Left ventricle myocardium inferior (tissue), 1 donor: ENCODE results near the gene TBR1. TPM values are rescaled to one million over a fixed set of nuclear protein-coding genes. Genes with fewer than 3 reads are reported as not detected.

Experiments
- DNase-seq: peaks from one replicate; pipeline ENCODE4 v3.0.0-alpha.2; 2020
- H3K27ac ChIP-seq: fragments of 200-600 bp; replicated peaks from 2 replicates; pipeline ENCODE4 v1.8.0; 2021
- H3K27me3 ChIP-seq: fragments of 200-600 bp; 2 replicates; pipeline ENCODE4 v1.8.0; 2021; ENCODE audit warnings: low read depth
- H3K36me3 ChIP-seq: fragments of 200-600 bp; 2 replicates; pipeline ENCODE4 v1.8.0; 2021
- H3K4me1 ChIP-seq: fragments of 200-600 bp; 2 replicates; pipeline ENCODE4 v1.8.0; 2021
- H3K4me3 ChIP-seq: fragments of 200-600 bp; 2 replicates; pipeline ENCODE4 v1.8.0; 2021; ENCODE audit warnings: mild to moderate bottlenecking, moderate library complexity
- H3K9me3 ChIP-seq: fragments of 200-600 bp; replicated peaks from 2 replicates; pipeline ENCODE4 v1.8.0; 2021
- intact Hi-C: fragments of 100-400 bp; cut with micrococcal nuclease; formaldehyde crosslinking; loops from one replicate; pipeline ENCODE4 v1.11.0; 2022
- total RNA-seq: library from RNA; stranded (reverse); fragmentation: NEBNext Ultra II Directional; extraction: Animal tissue kit (Norgen Biotek cat#: 25700); gene quantifications from one replicate; pipeline ENCODE4 v1.2.1, GENCODE V29; 2021
- TF ChIP-seq, protein P1 (sequence below): fragments of 200-600 bp; IDR thresholded peaks from 2 replicates; pipeline ENCODE4 v1.8.0; 2021; ENCODE audit warnings: antibody characterized with exemption, mild to moderate bottlenecking, borderline replicate concordance
- donor health status: DM: no; HTN: yes; CAD: no; lungs with severe emphysema.

The TBR1 gene
- total RNA-seq, 1 donor from 2014 or later, result not detected

DNA sequence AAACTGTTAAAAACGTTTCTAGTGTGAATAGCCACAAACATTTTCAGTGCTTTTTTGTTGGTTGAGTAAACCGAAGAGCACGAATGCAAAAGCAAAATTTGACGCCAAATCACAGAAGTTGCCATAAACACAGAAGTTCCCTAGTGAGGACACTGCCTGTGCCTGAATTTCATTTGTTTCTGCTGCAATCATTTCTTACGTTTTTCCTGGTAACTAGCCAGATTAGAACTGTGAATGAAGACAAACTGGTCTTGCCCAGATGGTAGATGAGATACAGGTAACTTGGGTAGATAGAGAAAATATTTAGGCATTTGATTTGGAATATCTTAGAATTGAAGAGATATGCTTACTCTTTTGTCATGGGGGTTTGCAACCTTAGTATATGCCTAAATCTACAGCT is 9.8 kb upstream of the TBR1 start:
- no peak overlapping the region for H3K27ac ChIP-seq
- no peaks in the 10 kb centered on the region for H3K27me3 ChIP-seq
- TF ChIP-seq, protein P1, sequence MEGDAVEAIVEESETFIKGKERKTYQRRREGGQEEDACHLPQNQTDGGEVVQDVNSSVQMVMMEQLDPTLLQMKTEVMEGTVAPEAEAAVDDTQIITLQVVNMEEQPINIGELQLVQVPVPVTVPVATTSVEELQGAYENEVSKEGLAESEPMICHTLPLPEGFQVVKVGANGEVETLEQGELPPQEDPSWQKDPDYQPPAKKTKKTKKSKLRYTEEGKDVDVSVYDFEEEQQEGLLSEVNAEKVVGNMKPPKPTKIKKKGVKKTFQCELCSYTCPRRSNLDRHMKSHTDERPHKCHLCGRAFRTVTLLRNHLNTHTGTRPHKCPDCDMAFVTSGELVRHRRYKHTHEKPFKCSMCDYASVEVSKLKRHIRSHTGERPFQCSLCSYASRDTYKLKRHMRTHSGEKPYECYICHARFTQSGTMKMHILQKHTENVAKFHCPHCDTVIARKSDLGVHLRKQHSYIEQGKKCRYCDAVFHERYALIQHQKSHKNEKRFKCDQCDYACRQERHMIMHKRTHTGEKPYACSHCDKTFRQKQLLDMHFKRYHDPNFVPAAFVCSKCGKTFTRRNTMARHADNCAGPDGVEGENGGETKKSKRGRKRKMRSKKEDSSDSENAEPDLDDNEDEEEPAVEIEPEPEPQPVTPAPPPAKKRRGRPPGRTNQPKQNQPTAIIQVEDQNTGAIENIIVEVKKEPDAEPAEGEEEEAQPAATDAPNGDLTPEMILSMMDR, result no peak
- no peaks in the 10 kb centered on the region for H3K9me3 ChIP-seq
- intact Hi-C loops, result no loop called here
- H3K4me1 ChIP-seq, result no peaks in the 10 kb centered on the region
- H3K36me3 ChIP-seq, result peaks cover 30% of the 10 kb centered on the region
- no peak for DNase-seq
- H3K4me3 ChIP-seq, result no peak overlapping the region

DNA sequence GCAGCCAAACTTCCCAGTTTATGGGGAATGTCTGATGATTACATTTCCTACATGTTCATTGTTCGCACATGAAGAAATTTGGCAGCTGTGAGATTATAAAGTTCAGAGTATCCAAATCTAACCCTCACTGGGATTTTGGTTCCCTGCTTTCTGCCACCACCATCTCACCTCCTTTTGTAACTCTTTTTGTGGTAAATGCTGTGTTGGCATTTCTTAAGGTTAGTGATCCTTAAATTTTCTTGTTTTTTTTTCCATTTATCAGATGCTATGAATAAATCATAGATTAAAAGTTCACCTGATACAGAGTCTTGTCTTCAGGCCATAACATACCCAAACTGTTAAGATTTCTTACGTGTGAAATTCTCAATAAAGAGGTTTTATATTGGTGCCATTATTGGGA is 8.5 kb upstream of the TBR1 start:
- H3K36me3 ChIP-seq, result peaks cover 17% of the 10 kb centered on the region
- no peaks in the 10 kb centered on the region for H3K27me3 ChIP-seq
- H3K4me1 ChIP-seq, result no peaks in the 10 kb centered on the region
- TF ChIP-seq, protein P1, result no peak
- no peak overlapping the region for H3K4me3 ChIP-seq
- no peaks in the 10 kb centered on the region for H3K9me3 ChIP-seq
- DNase-seq, result no peak
- H3K27ac ChIP-seq, result no peak overlapping the region
- intact Hi-C loops, result no loop called here

DNA sequence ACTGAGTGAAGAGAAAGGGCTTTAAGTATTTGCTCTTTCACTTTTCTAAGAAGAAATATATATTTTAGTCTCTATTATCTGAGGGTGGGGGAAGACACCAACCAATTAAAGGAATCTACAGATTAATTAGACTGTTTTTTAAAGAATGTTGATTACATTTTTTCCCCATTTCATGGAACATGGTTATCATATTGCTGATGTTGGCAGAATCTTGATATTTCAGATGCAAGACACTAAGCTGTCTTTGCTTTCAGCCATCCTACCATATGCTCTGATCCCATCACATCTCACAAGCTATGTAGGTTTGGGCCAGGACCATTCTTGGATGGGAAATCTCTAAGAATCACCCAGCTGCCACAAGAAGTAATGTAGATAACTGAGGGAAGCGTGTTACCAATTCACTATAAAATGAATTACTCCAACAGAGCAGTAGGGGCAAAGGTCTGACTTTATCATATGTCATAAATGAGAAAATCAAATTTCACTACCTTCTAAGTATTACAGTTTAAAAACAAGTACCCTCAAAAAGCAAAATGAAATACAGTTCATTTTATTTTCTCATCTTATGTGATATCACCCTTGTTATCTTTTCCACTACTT is 6.7 kb upstream of the TBR1 start:
- H3K4me3 ChIP-seq, result no peak overlapping the region
- H3K27me3 ChIP-seq, result peaks cover 11% of the 10 kb centered on the region
- DNase-seq, result no peak
- intact Hi-C loops, result no loop called here
- peaks cover 10% of the 10 kb centered on the region for H3K36me3 ChIP-seq
- TF ChIP-seq, protein P1, result no peak
- H3K9me3 ChIP-seq, result no peaks in the 10 kb centered on the region
- peaks cover 5% of the 10 kb centered on the region for H3K4me1 ChIP-seq
- no peak overlapping the region for H3K27ac ChIP-seq

DNA sequence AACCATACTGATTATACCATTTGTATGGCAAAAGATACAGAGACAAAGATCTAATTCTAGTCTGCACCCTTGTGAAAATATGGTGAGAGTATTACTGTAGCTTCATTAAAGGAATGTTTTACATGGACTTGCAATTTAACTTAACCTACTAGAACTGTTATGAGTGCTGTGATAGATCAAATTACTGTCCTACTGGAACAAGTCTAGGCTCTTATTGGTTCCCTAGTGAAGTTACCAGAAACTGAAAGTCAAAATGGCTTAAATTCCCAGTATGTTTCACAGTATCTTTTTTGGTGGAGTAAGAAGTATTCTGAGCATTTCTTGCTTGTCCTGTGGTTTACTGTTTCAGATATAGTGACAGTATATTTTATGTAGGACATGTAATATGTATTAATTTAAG is 3.8 kb upstream of the TBR1 start:
- intact Hi-C loops, result no loop called here
- Histone ChIP-seq H3K4me3 (no peak overlapping the region), H3K9me3 (no peaks in the 10 kb centered on the region), H3K4me1 (peaks cover 34% of the 10 kb centered on the region), H3K27ac (no peak overlapping the region), H3K27me3 (peaks cover 40% of the 10 kb centered on the region), H3K36me3 (peaks cover 10% of the 10 kb centered on the region)
- TF ChIP-seq, protein P1, result no peak
- no peak for DNase-seq

DNA sequence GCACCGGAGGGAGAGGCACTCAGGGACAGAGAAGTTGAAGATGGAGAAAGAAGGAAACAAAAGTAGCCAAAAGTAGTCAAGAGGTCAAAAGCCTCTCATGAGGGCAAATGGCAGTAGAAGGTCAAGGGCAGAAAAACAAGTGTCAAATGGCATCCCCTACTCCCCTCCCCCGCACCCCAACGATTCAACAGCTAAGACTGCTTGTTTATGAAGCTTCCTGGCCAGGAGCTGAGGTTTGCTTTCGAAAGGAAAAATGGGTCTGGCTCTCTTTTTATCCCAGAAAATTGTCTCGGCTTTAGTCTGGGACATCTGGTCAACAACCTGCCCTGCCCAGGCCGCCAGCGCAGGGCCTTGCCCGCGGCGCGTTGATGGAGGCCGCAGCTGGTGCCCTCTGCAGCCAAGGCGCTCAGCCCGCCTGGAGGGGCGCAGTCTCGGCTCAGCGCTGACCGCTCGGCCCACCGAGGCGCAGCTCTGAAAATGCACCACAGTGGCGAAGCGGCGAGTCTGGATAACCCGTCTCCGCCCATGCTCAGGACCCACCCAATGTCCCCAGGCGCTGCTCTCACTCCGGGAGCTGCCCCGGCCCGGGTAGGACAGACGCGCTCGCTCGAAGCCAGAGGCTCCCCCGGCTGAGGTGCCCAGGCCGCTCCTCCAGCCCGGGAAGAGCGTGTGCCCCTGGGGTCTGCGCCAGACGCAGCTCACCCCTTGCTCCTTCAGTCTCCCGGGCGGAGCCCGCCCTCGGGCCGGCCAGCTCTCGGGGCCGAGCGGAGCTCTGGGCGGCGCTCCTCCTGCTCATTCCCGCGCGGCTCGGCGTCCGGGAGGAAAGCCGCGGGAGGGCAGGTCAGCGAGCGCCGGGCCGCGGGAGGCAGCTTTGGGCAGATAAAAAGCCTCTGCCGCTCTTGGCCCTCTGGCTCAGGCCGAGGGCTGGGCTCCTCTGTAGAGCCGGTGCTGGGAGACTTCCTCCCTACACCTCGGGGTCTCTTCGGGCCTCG is 1.8 kb upstream of the TBR1 start:
- intact Hi-C loops, result no loop called here
- Histone ChIP-seq H3K27me3 (peaks cover 60% of the 10 kb centered on the region), H3K36me3 (peaks cover 2% of the 10 kb centered on the region), H3K4me1 (peaks cover 51% of the 10 kb centered on the region), H3K9me3 (no peaks in the 10 kb centered on the region), H3K4me3 (peak overlapping the region; percentile 67), H3K27ac (no peak overlapping the region)
- DNase-seq, result no peak
- TF ChIP-seq, protein P1, result no peak
